H1 (cell line): ENCODE data around the gene VGLL1. TPM values are rescaled to one million over a fixed set of nuclear protein-coding genes. Genes with fewer than 3 reads are reported as not detected.

Experiments used
- CTCF ChIA-PET: fragments of 300-600 bp; sonication (Branson Sonifier 250); formaldehyde crosslinking; loops from one replicate; lab custom pipeline; 2021; ENCODE audit not compliant: partially characterized antibody; lab: Charles Lee
- POLR2A ChIA-PET: fragments of 300-600 bp; sonication (Branson Sonifier 250); formaldehyde crosslinking; loops from one replicate; lab custom pipeline; 2021; ENCODE audit warnings: inconsistent platforms; ENCODE audit not compliant: partially characterized antibody; lab: Charles Lee
- DNase-seq, 2 experiments: peaks; one replicate each; pipeline versions ENCODE4 v3.0.0 to v3.0.0-alpha.2; 2010 to 2022; ENCODE audit warnings: low spot score in 2 of 2, low read depth in 1 of 2, mixed read lengths in 1 of 2
- FAIRE-seq: peaks from 2 replicates; lab custom pipeline; 2011; peaks lifted over from hg19 to GRCh38; lab: Jason Lieb, UNC
- H2AFZ ChIP-seq: 2 replicates; pipeline ENCODE4 v1.8.1; 2012; ENCODE audit warnings: low read length, inconsistent platforms
- H2AK5ac ChIP-seq: 2 replicates; pipeline ENCODE4 v1.6.1; 2013; ENCODE audit warnings: low read depth, low read length
- H2BK120ac ChIP-seq: replicated peaks from 2 replicates; pipeline ENCODE3; 2013; ENCODE audit warnings: low read depth, low read length, inconsistent platforms
- H2BK12ac ChIP-seq: 2 replicates; pipeline ENCODE4 v1.6.1; 2013; ENCODE audit warnings: low read depth, low read length
- H2BK15ac ChIP-seq: 2 replicates; pipeline ENCODE4 v1.6.1; 2013; ENCODE audit warnings: low read length
- H2BK20ac ChIP-seq: 2 replicates; pipeline ENCODE4 v1.6.1; 2013; ENCODE audit warnings: low read length
- H2BK5ac ChIP-seq: 2 replicates; pipeline ENCODE4 v1.6.1; 2013; ENCODE audit warnings: low read depth, low read length
- H3K14ac ChIP-seq: 2 replicates; pipeline ENCODE4 v1.6.1; 2013; ENCODE audit warnings: inconsistent platforms; ENCODE audit not compliant: insufficient read length
- H3K18ac ChIP-seq: 2 replicates; pipeline ENCODE4 v1.6.1; 2013; ENCODE audit warnings: low read length; ENCODE audit errors: extremely low read depth
- H3K23ac ChIP-seq: 2 replicates; pipeline ENCODE4 v1.6.1; 2013; ENCODE audit warnings: inconsistent platforms; ENCODE audit not compliant: insufficient read length
- H3K23me2 ChIP-seq: 2 replicates; pipeline ENCODE4 v1.6.1; 2013; ENCODE audit warnings: low read depth, low read length
- H3K27ac ChIP-seq: 2 replicates; pipeline ENCODE4 v1.6.1; 2011; ENCODE audit warnings: low read depth, low read length, inconsistent platforms
- H3K27me3 ChIP-seq, 4 experiments: replicated peaks in 1 of 4; 1 replicate in 1 of 4; 2 replicates in 3 of 4; pipeline versions ENCODE4 v1.6.1 to v1.8.1; 2011 to 2013; ENCODE audit warnings: low read length in 3 of 4, mild to moderate bottlenecking in 3 of 4, inconsistent platforms in 2 of 4, mixed read lengths in 2 of 4, moderate library complexity in 1 of 4; ENCODE audit not compliant: control insufficient read depth in 3 of 4, insufficient read depth in 3 of 4; ENCODE audit errors: extremely low read depth in 1 of 4
- H3K36me3 ChIP-seq, 4 experiments: 2 replicates each; pipeline versions ENCODE4 v1.6.1 to v1.8.1; 2011 to 2013; ENCODE audit warnings: mild to moderate bottlenecking in 4 of 4, low read length in 3 of 4, moderate library complexity in 2 of 4, control low read depth in 1 of 4, inconsistent platforms in 1 of 4; ENCODE audit not compliant: insufficient read depth in 4 of 4, control insufficient read depth in 2 of 4
- H3K4ac ChIP-seq: replicated peaks from 2 replicates; pipeline ENCODE3; 2013; ENCODE audit warnings: low read length, low read depth, mixed read lengths, inconsistent platforms; ENCODE audit not compliant: insufficient read length
- H3K4me1 ChIP-seq, 4 experiments: replicated peaks in 1 of 4; 1 replicate in 1 of 4; 2 replicates in 3 of 4; pipeline versions ENCODE4 v1.6.1 to v1.8.1; 2011 to 2013; ENCODE audit warnings: low read length in 3 of 4, inconsistent platforms in 2 of 4, mixed read lengths in 1 of 4; ENCODE audit not compliant: insufficient read depth in 4 of 4, control insufficient read depth in 3 of 4
- H3K4me2 ChIP-seq, 2 experiments: 2 replicates each; pipeline versions ENCODE4 v1.6.1 to v1.8.1; 2011 to 2013; ENCODE audit warnings: low read depth in 2 of 2, low read length in 2 of 2, control low read depth in 1 of 2, inconsistent platforms in 1 of 2, mild to moderate bottlenecking in 1 of 2; ENCODE audit not compliant: insufficient read depth in 1 of 2
- H3K4me3 ChIP-seq, 4 experiments: fragments of 200-600, 300-600 bp in 1 of 4; sonication (generic), shearing (Covaris generic), sonication (Bioruptor Twin) in 1 of 4; 2 replicates each; pipeline versions ENCODE4 v1.5.1 to v1.8.1; 2011 to 2016; ENCODE audit warnings: low read length in 4 of 4, low read depth in 3 of 4, control low read depth in 2 of 4, inconsistent platforms in 2 of 4, mild to moderate bottlenecking in 2 of 4, mixed read lengths in 1 of 4, moderate library complexity in 1 of 4; ENCODE audit not compliant: insufficient read depth in 2 of 4; ENCODE audit errors: extremely low read depth in 1 of 4
- H3K56ac ChIP-seq: replicated peaks from 2 replicates; pipeline ENCODE3; 2013; ENCODE audit warnings: low read depth, mild to moderate bottlenecking, mixed read lengths, low read length, inconsistent platforms; ENCODE audit not compliant: insufficient read length
- H3K79me1 ChIP-seq: 2 replicates; pipeline ENCODE4 v1.6.1; 2013; ENCODE audit warnings: low read depth, low read length, control low read depth
- H3K79me2 ChIP-seq, 2 experiments: 2 replicates each; pipeline versions ENCODE4 v1.6.1 to v1.8.1; 2012 to 2013; ENCODE audit warnings: low read length in 2 of 2, mild to moderate bottlenecking in 2 of 2, inconsistent platforms in 1 of 2; ENCODE audit not compliant: insufficient read depth in 2 of 2, control insufficient read depth in 1 of 2
- H3K9ac ChIP-seq, 4 experiments: replicated peaks in 1 of 4; 1 replicate in 1 of 4; 2 replicates in 3 of 4; pipeline versions ENCODE4 v1.6.1 to v1.8.1; 2011 to 2013; ENCODE audit warnings: low read depth in 3 of 4, low read length in 3 of 4, control low read depth in 2 of 4, mild to moderate bottlenecking in 2 of 4, moderate library complexity in 2 of 4, inconsistent platforms in 1 of 4; ENCODE audit errors: extremely low read depth in 1 of 4
- H3K9me3 ChIP-seq, 2 experiments: 2 replicates each; pipeline versions ENCODE4 v1.6.1 to v1.8.1; 2012 to 2013; ENCODE audit warnings: mild to moderate bottlenecking in 2 of 2, moderate library complexity in 2 of 2, control low read depth in 1 of 2, inconsistent platforms in 1 of 2, low read depth in 1 of 2, low read length in 1 of 2, mixed read lengths in 1 of 2; ENCODE audit not compliant: insufficient read depth in 2 of 2
- H4K20me1 ChIP-seq, 2 experiments: replicated peaks in 1 of 2; 2 replicates each; pipeline versions ENCODE3 to v1.8.1; 2011 to 2013; ENCODE audit warnings: inconsistent platforms in 2 of 2, low read length in 2 of 2, mild to moderate bottlenecking in 1 of 2; ENCODE audit not compliant: insufficient read depth in 2 of 2, control insufficient read depth in 1 of 2
- H4K5ac ChIP-seq: 2 replicates; pipeline ENCODE4 v1.6.1; 2013; ENCODE audit warnings: low read length, low read depth, mixed read lengths, inconsistent platforms; ENCODE audit not compliant: insufficient read length
- H4K8ac ChIP-seq: 2 replicates; pipeline ENCODE4 v1.8.0; 2013; ENCODE audit warnings: mild to moderate bottlenecking, moderate library complexity, low read length, inconsistent platforms; ENCODE audit not compliant: insufficient read depth; ENCODE audit errors: extremely low read depth
- H4K91ac ChIP-seq: replicated peaks from 2 replicates; pipeline ENCODE3; 2013; ENCODE audit warnings: low read length, mixed read lengths, inconsistent platforms; ENCODE audit not compliant: insufficient read length
- ATF2 ChIP-seq: IDR thresholded peaks from 2 replicates; pipeline ENCODE4 v1.6.1; 2012; ENCODE audit warnings: low read length, inconsistent platforms
- GTF2F1 ChIP-seq: IDR thresholded peaks from 2 replicates; pipeline ENCODE4 v1.6.1; 2012; ENCODE audit warnings: low read depth, low read length, improper control_type of control experiment, borderline replicate concordance
- KDM4A ChIP-seq: IDR thresholded peaks from one replicate; pipeline ENCODE4 v1.7.1; 2012; ENCODE audit warnings: low read depth, mild to moderate bottlenecking, moderate library complexity, low read length, inconsistent platforms; ENCODE audit not compliant: severe bottlenecking
- NANOG ChIP-seq: IDR thresholded peaks from 2 replicates; pipeline ENCODE4 v1.6.1; 2011; ENCODE audit warnings: low read length, low read depth, mild to moderate bottlenecking, inconsistent platforms; ENCODE audit not compliant: insufficient read depth, poor library complexity, severe bottlenecking
- RNF2 ChIP-seq: fragments of 200-900, 300-1000 bp; sonication (generic); IDR thresholded peaks from 2 replicates; pipeline ENCODE4 v1.7.1; 2016; ENCODE audit warnings: borderline replicate concordance, low read depth, mild to moderate bottlenecking, antibody characterized with exemption, low read length; ENCODE audit not compliant: poor library complexity, severe bottlenecking; ENCODE audit errors: missing control alignments
- SIN3A ChIP-seq, 2 experiments: IDR thresholded peaks in 1 of 2; conservative IDR thresholded peaks in 1 of 2; 2 replicates each; pipeline ENCODE4 v1.6.1; 2011 to 2012; ENCODE audit warnings: low read length in 2 of 2, improper control_type of control experiment in 1 of 2, low read depth in 1 of 2, mild to moderate bottlenecking in 1 of 2
- SP2 ChIP-seq: IDR thresholded peaks from 2 replicates; pipeline ENCODE4 v1.6.1; 2012; ENCODE audit warnings: mild to moderate bottlenecking, low read length, inconsistent platforms
- TBP ChIP-seq: IDR thresholded peaks from 2 replicates; pipeline ENCODE4 v1.6.1; 2011; ENCODE audit warnings: low read depth, low read length, improper control_type of control experiment
- WGBS, 2 experiments: shearing (Covaris generic) in 1 of 2; methylation state at CpG; one replicate each; pipeline versions ENCODE4 v1.1.6 to v1.1.7; 2013 to 2015; ENCODE audit warnings: low lambda C conversion rate in 2 of 2, mixed read lengths in 2 of 2, inconsistent platforms in 1 of 2, low coverage in 1 of 2, missing lambda C conversion rate in 1 of 2; ENCODE audit not compliant: insufficient replicate concordance in 2 of 2, insufficient coverage in 1 of 2, insufficient read length in 1 of 2; ENCODE audit errors: extremely low coverage in 1 of 2, missing lambda C conversion rate in 1 of 2; 5-methylcytosine and 5-hydroxymethylcytosine counted together
- polyA plus RNA-seq, 7 experiments: library from polyadenylated mRNA; depleted of rRNA in 3 of 7; stranded (reverse) in 5 of 7; unstranded in 2 of 7; fragments of >200 nt in 5 of 7; fragments of 200-250 nt in 2 of 7; gene quantifications; 1 replicate in 5 of 7; 2 replicates in 1 of 7; 4 replicates in 1 of 7; pipeline versions ENCODE4 v1.2.1 to v1.2.3, GENCODE V29; 2011 to 2013; ENCODE audit warnings: missing spikeins in 2 of 7, mixed read lengths in 2 of 7
- total RNA-seq: library from RNA; stranded (reverse); fragmentation: NEBNext Ultra II Directional; extraction: Animal tissue kit (Norgen Biotek cat#: 25700); gene quantifications from 2 replicates; pipeline ENCODE4 v1.2.1, GENCODE V29; 2021

VGLL1 gene
- total and polyA plus RNA-seq, 2 of the 8 experiments (the other 6 are each of a cell fraction or from before 2014, with no cell fraction given) = not detected

- Histone ChIP-seq H4K5ac (no peak overlapping the region), H2BK5ac (no peak overlapping the region), H3K23me2 (no peaks in the 10 kb centered on the region), H4K8ac (no peak overlapping the region), H3K56ac (no peak overlapping the region), H3K79me2 (no peaks in the 10 kb centered on the region), H3K9me3 (no peaks in the 10 kb centered on the region), H3K4me2 (no peak overlapping the region), H3K4ac (no peak overlapping the region), H3K9ac (no peak overlapping the region), H3K27me3 (no peaks in the 10 kb centered on the region), H3K4me3 (no peak overlapping the region), H2AK5ac (no peak overlapping the region), H2BK12ac (no peak overlapping the region), H2AFZ (no peak overlapping the region), H3K36me3 (no peaks in the 10 kb centered on the region), H2BK15ac (no peak overlapping the region), H2BK20ac (no peak overlapping the region), H4K20me1 (no peaks in the 10 kb centered on the region), H2BK120ac (no peak overlapping the region), H3K23ac (no peak overlapping the region), H3K79me1 (no peaks in the 10 kb centered on the region), H3K18ac (no peak overlapping the region), H3K14ac (no peak overlapping the region), H3K27ac (no peak overlapping the region), H3K4me1 (peaks cover 0 to 5% (median 3%) of the 10 kb centered on the region in 4 experiments; a peak in 5 of 7 replicates), H4K91ac (no peak overlapping the region)
- WGBS, 2 experiments = 84% methylated on average over 5 of the region's 5 CpGs; no CpG with 5 or more reads in 1 of the 2 experiments
- TF ChIP-seq GTF2F1 = no peak
- TF ChIP-seq TBP = no peak
- no peak for TF ChIP-seq ATF2
- no peak for TF ChIP-seq NANOG
- no peak for TF ChIP-seq RNF2
- TF ChIP-seq SP2 = no peak
- TF ChIP-seq SIN3A (conservative IDR thresholded peaks at IDR 0.05 in 1 of 2, IDR thresholded peaks at IDR 0.05 in 1 of 2; ENCODE audit: low read depth in 1 of 2, low read length in 2 of 2) = no peak
- TF ChIP-seq KDM4A = no peak
- DNase-seq (no peak), FAIRE-seq (no peak)
- ChIA-PET CTCF (no interaction called here), POLR2A (no interaction called here)
These were observed 53.2 kb downstream of the VGLL1 start for GRCh38 chrX:136585262-136585661.
